ENCODE data around the gene CADM1. TPM values are rescaled to one million over a fixed set of nuclear protein-coding genes. Genes with fewer than 3 reads are reported as not detected.
A peak's percentile ranks its signal among the peaks of the same experiment; 100 is the strongest.

The CADM1 gene
- total and polyA plus RNA-seq, 2 donors, result 7.6 to 26.3 TPM

- Histone ChIP-seq H3K36me3 (ENCODE audit: control insufficient read depth in 2 of 2, insufficient read depth in 2 of 2, low read length in 1 of 2) (no peaks in the 10 kb centered on the region), H3K27ac (ENCODE audit: low read depth in 1 of 2, low read length in 1 of 2) (no peak overlapping the region), H3K4me1 (ENCODE audit: control insufficient read depth in 2 of 2, insufficient read depth in 2 of 2, low read length in 2 of 2) (peaks cover 0 to 11% of the 10 kb centered on the region in 2 donors), H3K9me3 (ENCODE audit: control insufficient read depth in 2 of 2, insufficient read depth in 1 of 2, low read length in 1 of 2) (no peaks in the 10 kb centered on the region), H3K4me3 (ENCODE audit: low read length in 2 of 2) (no peak overlapping the region), H3K27me3 (ENCODE audit: control insufficient read depth in 2 of 2, insufficient read depth in 1 of 2, low read length in 1 of 2) (no peaks in the 10 kb centered on the region)
- 87% methylated on average over 18 of the region's 18 CpGs for WGBS
- DNase-seq (ENCODE audit: low read depth in 6 of 9, low spot score in 9 of 9), result no peak
Measured at GRCh38 chr11:115462004-115462541, 42.1 kb downstream of the CADM1 start.

DNA sequence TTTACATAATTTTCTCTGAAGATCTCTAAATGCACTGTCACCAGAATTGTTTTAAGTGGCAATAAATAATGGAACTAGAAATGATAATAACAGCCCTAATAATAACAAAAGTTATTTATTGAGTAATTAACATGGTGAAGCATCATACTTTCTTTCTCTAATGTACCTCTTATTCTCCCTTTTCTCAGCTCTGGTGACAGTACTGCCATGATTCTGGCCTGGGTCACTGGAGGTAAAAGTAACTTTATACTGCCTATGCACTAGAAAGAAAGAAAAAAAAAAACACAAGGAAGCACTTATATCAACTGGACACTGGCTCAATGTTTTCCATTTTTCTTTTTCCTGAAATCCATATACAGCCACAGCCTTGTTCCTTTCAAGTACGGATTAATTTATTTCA lies 43.7 kb downstream of the CADM1 start:
- Histone ChIP-seq H3K27ac (ENCODE audit: low read depth in 1 of 2, low read length in 1 of 2) (no peak overlapping the region), H3K4me3 (ENCODE audit: low read length in 2 of 2) (no peak overlapping the region), H3K27me3 (ENCODE audit: control insufficient read depth in 2 of 2, insufficient read depth in 1 of 2, low read length in 1 of 2) (no peaks in the 10 kb centered on the region), H3K4me1 (ENCODE audit: control insufficient read depth in 2 of 2, insufficient read depth in 2 of 2, low read length in 2 of 2) (peaks cover 0 to 11% of the 10 kb centered on the region in 2 donors), H3K36me3 (ENCODE audit: control insufficient read depth in 2 of 2, insufficient read depth in 2 of 2, low read length in 1 of 2) (no peaks in the 10 kb centered on the region), H3K9me3 (ENCODE audit: control insufficient read depth in 2 of 2, insufficient read depth in 1 of 2, low read length in 1 of 2) (no peaks in the 10 kb centered on the region)
- 97% methylated on average over 1 of the region's 1 CpG for WGBS
- no peak for DNase-seq (ENCODE audit: low read depth in 6 of 9, low spot score in 9 of 9)

DNA sequence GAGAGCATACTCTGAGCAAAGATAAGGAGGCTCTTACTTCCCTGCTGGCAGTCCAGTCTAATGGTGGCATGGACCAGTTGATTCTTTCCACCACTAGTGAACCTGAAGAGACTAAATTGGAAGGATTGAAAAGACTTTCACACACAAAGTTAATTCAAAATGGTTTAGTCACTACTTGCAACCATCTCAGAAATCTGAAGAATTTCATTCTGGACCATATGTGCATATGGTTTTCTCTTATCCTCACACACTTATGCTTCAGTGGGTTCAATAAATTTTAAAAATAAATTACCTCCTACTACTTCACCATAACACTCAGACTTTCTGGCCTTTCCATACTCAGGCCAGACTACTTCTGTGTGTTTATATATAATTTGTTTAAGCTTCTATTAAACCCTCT lies 44.7 kb downstream of the CADM1 start:
- no peak overlapping the region for H3K27ac ChIP-seq (ENCODE audit: low read depth in 1 of 2, low read length in 1 of 2)
- H3K4me1 ChIP-seq (ENCODE audit: control insufficient read depth in 2 of 2, insufficient read depth in 2 of 2, low read length in 2 of 2), result peaks cover 0 to 11% of the 10 kb centered on the region in 2 donors
- H3K36me3 ChIP-seq (ENCODE audit: control insufficient read depth in 2 of 2, insufficient read depth in 2 of 2, low read length in 1 of 2), result no peaks in the 10 kb centered on the region
- no peak overlapping the region for H3K4me3 ChIP-seq (ENCODE audit: low read length in 2 of 2)
- H3K9me3 ChIP-seq (ENCODE audit: control insufficient read depth in 2 of 2, insufficient read depth in 1 of 2, low read length in 1 of 2), result no peaks in the 10 kb centered on the region
- DNase-seq (ENCODE audit: low read depth in 6 of 9, low spot score in 9 of 9), result no peak
- H3K27me3 ChIP-seq (ENCODE audit: control insufficient read depth in 2 of 2, insufficient read depth in 1 of 2, low read length in 1 of 2), result no peaks in the 10 kb centered on the region

DNA sequence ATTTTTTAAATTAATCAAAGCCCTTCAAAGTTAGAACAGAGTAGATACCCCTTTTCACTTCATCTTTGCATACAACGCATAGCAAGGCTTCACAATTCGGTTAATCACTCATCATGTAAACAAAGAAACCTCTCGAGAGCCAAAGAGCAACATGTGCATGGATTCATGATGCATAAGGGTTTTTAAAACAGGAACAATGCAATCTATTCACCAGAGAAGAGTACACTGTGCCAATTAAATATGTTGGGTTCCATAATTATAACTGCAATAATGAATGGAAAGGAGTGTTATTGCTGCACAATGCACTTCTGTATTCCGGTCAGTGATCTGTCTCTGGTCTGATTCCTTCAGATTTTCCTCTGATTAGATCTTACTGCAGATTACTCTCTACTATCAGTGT lies 45.3 kb downstream of the CADM1 start:
- no peaks in the 10 kb centered on the region for H3K9me3 ChIP-seq (ENCODE audit: control insufficient read depth in 2 of 2, insufficient read depth in 1 of 2, low read length in 1 of 2)
- H3K27me3 ChIP-seq (ENCODE audit: control insufficient read depth in 2 of 2, insufficient read depth in 1 of 2, low read length in 1 of 2), result no peaks in the 10 kb centered on the region
- 87% methylated on average over 4 of the region's 4 CpGs for WGBS
- H3K27ac ChIP-seq (ENCODE audit: low read depth in 1 of 2, low read length in 1 of 2), result no peak overlapping the region
- H3K4me1 ChIP-seq (ENCODE audit: control insufficient read depth in 2 of 2, insufficient read depth in 2 of 2, low read length in 2 of 2), result peaks cover 0 to 9% of the 10 kb centered on the region in 2 donors
- H3K36me3 ChIP-seq (ENCODE audit: control insufficient read depth in 2 of 2, insufficient read depth in 2 of 2, low read length in 1 of 2), result no peaks in the 10 kb centered on the region
- no peak for DNase-seq (ENCODE audit: low read depth in 6 of 9, low spot score in 9 of 9)
- H3K4me3 ChIP-seq (ENCODE audit: low read length in 2 of 2), result no peak overlapping the region

GRCh38 chr11:115456019-115456418 lies 48.2 kb downstream of the CADM1 start:
- no peak for DNase-seq (ENCODE audit: low read depth in 6 of 9, low spot score in 9 of 9)
- H3K27me3 ChIP-seq (ENCODE audit: control insufficient read depth in 2 of 2, insufficient read depth in 1 of 2, low read length in 1 of 2), result no peaks in the 10 kb centered on the region
- no peaks in the 10 kb centered on the region for H3K4me1 ChIP-seq (ENCODE audit: control insufficient read depth in 2 of 2, insufficient read depth in 2 of 2, low read length in 2 of 2)
- H3K36me3 ChIP-seq (ENCODE audit: control insufficient read depth in 2 of 2, insufficient read depth in 2 of 2, low read length in 1 of 2), result no peaks in the 10 kb centered on the region
- no peaks in the 10 kb centered on the region for H3K9me3 ChIP-seq (ENCODE audit: control insufficient read depth in 2 of 2, insufficient read depth in 1 of 2, low read length in 1 of 2)
- no peak overlapping the region for H3K27ac ChIP-seq (ENCODE audit: low read depth in 1 of 2, low read length in 1 of 2)
- no peak overlapping the region for H3K4me3 ChIP-seq (ENCODE audit: low read length in 2 of 2)

- DNase-seq (ENCODE audit: low read depth in 6 of 9, low spot score in 9 of 9), result no peak
- no peak overlapping the region for H3K4me3 ChIP-seq (ENCODE audit: low read length in 2 of 2)
- H3K9me3 ChIP-seq (ENCODE audit: control insufficient read depth in 2 of 2, insufficient read depth in 1 of 2, low read length in 1 of 2), result no peaks in the 10 kb centered on the region
- WGBS, result 87% methylated on average over 4 of the region's 4 CpGs
- H3K27me3 ChIP-seq (ENCODE audit: control insufficient read depth in 2 of 2, insufficient read depth in 1 of 2, low read length in 1 of 2), result no peaks in the 10 kb centered on the region
- no peaks in the 10 kb centered on the region for H3K36me3 ChIP-seq (ENCODE audit: control insufficient read depth in 2 of 2, insufficient read depth in 2 of 2, low read length in 1 of 2)
- no peak overlapping the region for H3K27ac ChIP-seq (ENCODE audit: low read depth in 1 of 2, low read length in 1 of 2)
- H3K4me1 ChIP-seq (ENCODE audit: control insufficient read depth in 2 of 2, insufficient read depth in 2 of 2, low read length in 2 of 2), result no peaks in the 10 kb centered on the region
Measured at GRCh38 chr11:115455613-115456012, 48.6 kb downstream of the CADM1 start.

DNA sequence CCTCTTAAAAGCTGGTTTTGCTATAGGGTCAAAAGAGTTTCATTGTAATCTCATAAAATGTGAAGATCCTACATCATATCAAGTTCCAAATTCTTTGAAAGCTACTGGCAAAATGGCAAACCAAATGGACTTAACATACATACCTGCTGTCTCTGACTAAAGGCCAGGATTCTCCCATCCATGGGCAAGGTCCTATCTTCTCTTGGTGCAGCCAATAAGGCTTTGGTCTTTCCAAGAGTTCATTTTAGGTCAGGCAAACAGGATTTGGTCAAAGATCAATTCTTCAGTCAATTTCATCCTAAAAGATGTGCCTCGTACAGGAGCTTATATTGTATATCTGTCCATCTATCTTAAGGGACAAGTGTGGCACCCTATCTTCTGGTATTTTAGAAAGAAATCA lies 49.7 kb downstream of the CADM1 start:
- Histone ChIP-seq H3K27ac (ENCODE audit: low read depth in 1 of 2, low read length in 1 of 2) (no peak overlapping the region), H3K4me3 (ENCODE audit: low read length in 2 of 2) (no peak overlapping the region), H3K36me3 (ENCODE audit: control insufficient read depth in 2 of 2, insufficient read depth in 2 of 2, low read length in 1 of 2) (no peaks in the 10 kb centered on the region), H3K9me3 (ENCODE audit: control insufficient read depth in 2 of 2, insufficient read depth in 1 of 2, low read length in 1 of 2) (no peaks in the 10 kb centered on the region), H3K4me1 (ENCODE audit: control insufficient read depth in 2 of 2, insufficient read depth in 2 of 2, low read length in 2 of 2) (no peaks in the 10 kb centered on the region), H3K27me3 (ENCODE audit: control insufficient read depth in 2 of 2, insufficient read depth in 1 of 2, low read length in 1 of 2) (no peaks in the 10 kb centered on the region)
- 98% methylated on average over 1 of the region's 1 CpG for WGBS
- DNase-seq (ENCODE audit: low read depth in 6 of 9, low spot score in 9 of 9), result no peak

- no peaks in the 10 kb centered on the region for H3K36me3 ChIP-seq (ENCODE audit: control insufficient read depth in 2 of 2, insufficient read depth in 2 of 2, low read length in 1 of 2)
- no peak overlapping the region for H3K4me3 ChIP-seq (ENCODE audit: low read length in 2 of 2)
- no peaks in the 10 kb centered on the region for H3K9me3 ChIP-seq (ENCODE audit: control insufficient read depth in 2 of 2, insufficient read depth in 1 of 2, low read length in 1 of 2)
- H3K4me1 ChIP-seq (ENCODE audit: control insufficient read depth in 2 of 2, insufficient read depth in 2 of 2, low read length in 2 of 2), result no peaks in the 10 kb centered on the region
- H3K27me3 ChIP-seq (ENCODE audit: control insufficient read depth in 2 of 2, insufficient read depth in 1 of 2, low read length in 1 of 2), result no peaks in the 10 kb centered on the region
- WGBS, result 95% methylated on average over 1 of the region's 1 CpG
- peak in 3 of 9 donors; percentile 13 to 52 (median 18) for DNase-seq (ENCODE audit: low read depth in 6 of 9, low spot score in 9 of 9)
- no peak overlapping the region for H3K27ac ChIP-seq (ENCODE audit: low read depth in 1 of 2, low read length in 1 of 2)
Measured at GRCh38 chr11:115453693-115454490, 50.3 kb downstream of the CADM1 start.

- DNase-seq (ENCODE audit: low read depth in 6 of 9, low spot score in 9 of 9), result no peak
- H3K36me3 ChIP-seq (ENCODE audit: control insufficient read depth in 2 of 2, insufficient read depth in 2 of 2, low read length in 1 of 2), result no peaks in the 10 kb centered on the region
- 43% methylated on average over 3 of the region's 3 CpGs for WGBS
- H3K4me1 ChIP-seq (ENCODE audit: control insufficient read depth in 2 of 2, insufficient read depth in 2 of 2, low read length in 2 of 2), result no peaks in the 10 kb centered on the region
- H3K4me3 ChIP-seq (ENCODE audit: low read length in 2 of 2), result no peak overlapping the region
- H3K27ac ChIP-seq (ENCODE audit: low read depth in 1 of 2, low read length in 1 of 2), result no peak overlapping the region
- peaks cover 0 to 4% of the 10 kb centered on the region in 2 donors for H3K9me3 ChIP-seq (ENCODE audit: control insufficient read depth in 2 of 2, insufficient read depth in 1 of 2, low read length in 1 of 2)
- H3K27me3 ChIP-seq (ENCODE audit: control insufficient read depth in 2 of 2, insufficient read depth in 1 of 2, low read length in 1 of 2), result no peaks in the 10 kb centered on the region
Measured at GRCh38 chr11:115452241-115452640, 52.0 kb downstream of the CADM1 start.
